Parathyroid adenoma (tissue), 2 donors: ENCODE data around the gene ACSL6.

Experiments
- H2AFZ ChIP-seq: fragments of 300-600 bp; sonication (generic); one replicate; pipeline ENCODE4 v1.7.0; 2017; ENCODE audit warnings: antibody characterized with exemption, mild to moderate bottlenecking
- H3K27ac ChIP-seq: fragments of 300-600 bp; sonication (generic); one replicate; pipeline ENCODE4 v1.7.0; 2017
- H3K27me3 ChIP-seq: fragments of 300-600 bp; sonication (generic); one replicate; pipeline ENCODE4 v1.7.0; 2017; ENCODE audit warnings: low read length; ENCODE audit not compliant: control insufficient read depth, insufficient read depth
- H3K36me3 ChIP-seq: fragments of 300-600 bp; sonication (generic); one replicate; pipeline ENCODE4 v1.7.0; 2017; ENCODE audit warnings: low read length; ENCODE audit not compliant: control insufficient read depth, insufficient read depth
- H3K4me1 ChIP-seq: fragments of 300-600 bp; sonication (generic); one replicate; pipeline ENCODE4 v1.7.0; 2017; ENCODE audit warnings: control low read depth
- H3K4me2 ChIP-seq: fragments of 300-600 bp; sonication (generic); one replicate; pipeline ENCODE4 v1.7.0; 2017; ENCODE audit warnings: low read length
- H3K4me3 ChIP-seq: fragments of 300-600 bp; sonication (generic); one replicate; pipeline ENCODE4 v1.7.0; 2017; ENCODE audit warnings: low read depth, low read length
- H3K79me2 ChIP-seq: fragments of 300-600 bp; sonication (generic); one replicate; pipeline ENCODE4 v1.7.0; 2017; ENCODE audit warnings: control low read depth
- H3K9ac ChIP-seq: fragments of 300-600 bp; sonication (generic); one replicate; pipeline ENCODE4 v1.7.0; 2017; ENCODE audit warnings: mild to moderate bottlenecking
- H3K9me3 ChIP-seq: fragments of 300-600 bp; sonication (generic); one replicate; pipeline ENCODE4 v1.7.0; 2017; ENCODE audit warnings: low read length; ENCODE audit not compliant: control insufficient read depth
- CTCF ChIP-seq: fragments of 300-600 bp; sonication (generic); IDR thresholded peaks from one replicate; pipeline ENCODE4 v1.7.0; 2017; ENCODE audit warnings: antibody characterized with exemption, mild to moderate bottlenecking
- donor health status: primary hyperparathyroidism.

Gene ACSL6

GRCh38 chr5:131957721-131958441 is 53.6 kb downstream of the ACSL6 start:
- Histone ChIP-seq H3K27me3 (no peaks in the 10 kb centered on the region), H3K36me3 (no peaks in the 10 kb centered on the region), H3K27ac (no peak overlapping the region), H2AFZ (no peak overlapping the region), H3K4me2 (no peak overlapping the region), H3K9me3 (no peaks in the 10 kb centered on the region), H3K4me3 (no peak overlapping the region), H3K9ac (no peak overlapping the region), H3K79me2 (no peaks in the 10 kb centered on the region), H3K4me1 (no peaks in the 10 kb centered on the region)
- TF ChIP-seq CTCF, result no peak

- Histone ChIP-seq H3K4me2 (no peak overlapping the region), H3K79me2 (no peaks in the 10 kb centered on the region), H3K27ac (no peak overlapping the region), H3K27me3 (no peaks in the 10 kb centered on the region), H2AFZ (no peak overlapping the region), H3K4me3 (no peak overlapping the region), H3K36me3 (no peaks in the 10 kb centered on the region), H3K9ac (no peak overlapping the region), H3K4me1 (no peaks in the 10 kb centered on the region), H3K9me3 (no peaks in the 10 kb centered on the region)
- no peak for TF ChIP-seq CTCF
These were observed 57.5 kb downstream of the ACSL6 start for GRCh38 chr5:131953969-131954368.

- H3K27me3 ChIP-seq, result no peaks in the 10 kb centered on the region
- H3K4me1 ChIP-seq, result no peaks in the 10 kb centered on the region
- no peak overlapping the region for H2AFZ ChIP-seq
- no peak overlapping the region for H3K9ac ChIP-seq
- H3K79me2 ChIP-seq, result no peaks in the 10 kb centered on the region
- no peaks in the 10 kb centered on the region for H3K36me3 ChIP-seq
- no peak for TF ChIP-seq CTCF
- H3K9me3 ChIP-seq, result no peaks in the 10 kb centered on the region
- no peak overlapping the region for H3K4me2 ChIP-seq
- no peak overlapping the region for H3K4me3 ChIP-seq
- no peak overlapping the region for H3K27ac ChIP-seq
These were observed 59.1 kb downstream of the ACSL6 start for GRCh38 chr5:131952301-131952857.

- Histone ChIP-seq H3K4me2 (no peak overlapping the region), H3K4me1 (no peaks in the 10 kb centered on the region), H3K4me3 (no peak overlapping the region), H3K27ac (no peak overlapping the region), H3K79me2 (no peaks in the 10 kb centered on the region), H3K9ac (no peak overlapping the region), H3K9me3 (no peaks in the 10 kb centered on the region), H3K27me3 (no peaks in the 10 kb centered on the region), H2AFZ (no peak overlapping the region), H3K36me3 (no peaks in the 10 kb centered on the region)
- no peak for TF ChIP-seq CTCF
These were observed 60.8 kb downstream of the ACSL6 start for GRCh38 chr5:131950706-131951105.

- Histone ChIP-seq H3K79me2 (no peaks in the 10 kb centered on the region), H3K4me1 (no peaks in the 10 kb centered on the region), H3K36me3 (no peaks in the 10 kb centered on the region), H3K27me3 (no peaks in the 10 kb centered on the region), H3K4me3 (no peak overlapping the region), H3K9ac (no peak overlapping the region), H3K27ac (no peak overlapping the region), H3K4me2 (no peak overlapping the region), H2AFZ (no peak overlapping the region), H3K9me3 (no peaks in the 10 kb centered on the region)
- TF ChIP-seq CTCF, result no peak
These were observed 64.0 kb downstream of the ACSL6 start for GRCh38 chr5:131947445-131947844.
